ENCODE results near the gene SLC26A9.

DNA sequence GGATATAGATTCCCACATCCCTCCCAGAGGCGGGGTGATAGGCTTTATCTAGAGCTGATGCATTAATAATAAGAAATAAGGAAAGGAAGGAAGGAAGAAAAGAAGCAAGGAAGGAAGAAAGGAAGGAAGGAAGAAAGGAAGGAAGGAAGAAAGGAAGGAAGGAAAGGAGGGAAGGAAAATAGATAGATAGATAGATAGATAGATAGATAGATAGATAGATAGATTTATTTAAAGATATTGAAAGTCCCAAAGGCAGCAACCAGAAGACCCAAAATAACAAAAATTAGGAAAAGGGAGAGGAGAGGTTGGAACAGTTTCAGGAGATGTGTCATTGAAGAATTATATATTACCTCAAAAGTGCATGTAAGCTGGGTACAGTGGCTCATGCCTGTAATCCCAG, 12.2 kb upstream of the SLC26A9 start:
- no peak for TF ChIP-seq POLR2AphosphoS5 (IDR thresholded peaks at IDR 0.05; ENCODE audit: low read depth, low read length)
- TF ChIP-seq YY1 (IDR thresholded peaks at IDR 0.05; ENCODE audit: low read depth): no peak
- TF ChIP-seq SMC3 (IDR thresholded peaks at IDR 0.05; ENCODE audit: low read depth, low read length): no peak
